ENCODE results near the gene SAMD11. TPM values are rescaled to one million over a fixed set of nuclear protein-coding genes. Genes with fewer than 3 reads are reported as not detected.

SAMD11 gene
- total and polyA plus RNA-seq, 8 donors, result 7.1 to 61.5 (median 28.0) TPM

DNA sequence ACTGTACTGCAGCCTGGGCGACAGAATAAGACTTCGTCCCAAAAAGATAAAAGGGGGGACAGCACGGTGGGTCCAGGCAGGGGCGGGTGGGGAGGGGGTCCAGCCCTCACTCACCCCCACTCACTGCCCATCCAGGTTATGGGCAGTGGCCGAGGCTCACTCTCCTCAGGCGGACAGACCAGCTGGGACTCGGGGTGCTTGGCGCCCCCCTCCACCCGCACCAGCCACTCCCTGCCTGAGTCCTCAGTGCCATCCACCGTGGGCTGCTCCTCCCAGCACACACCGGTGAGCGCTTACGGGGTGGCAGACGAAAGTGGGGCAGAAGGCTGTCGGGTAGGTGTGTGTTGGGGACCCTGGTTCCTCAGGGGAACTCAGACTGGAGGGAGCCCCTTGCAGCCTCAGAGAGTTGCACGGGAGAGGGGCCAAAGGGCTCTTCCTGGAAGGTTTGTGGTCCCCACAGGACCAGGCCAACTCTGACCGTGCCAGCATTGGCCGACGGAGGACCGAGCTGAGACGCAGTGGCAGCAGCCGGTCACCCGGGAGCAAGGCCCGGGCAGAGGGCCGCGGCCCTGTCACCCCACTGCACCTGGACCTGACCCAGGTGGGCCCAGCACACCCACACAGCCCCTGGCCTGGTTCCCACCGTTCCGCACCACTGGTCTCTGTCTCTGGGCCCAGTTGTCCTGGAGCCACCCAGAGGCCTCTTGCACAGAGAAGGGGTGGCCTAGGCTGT is 49.2 kb downstream of the SAMD11 start:
- Histone ChIP-seq H3K4me1 (peaks cover 5 to 8% of the 10 kb centered on the region in 2 donors), H3K27me3 (peaks cover 24 to 85% of the 10 kb centered on the region in 2 donors), H3K9me3 (no peaks in the 10 kb centered on the region)

DNA sequence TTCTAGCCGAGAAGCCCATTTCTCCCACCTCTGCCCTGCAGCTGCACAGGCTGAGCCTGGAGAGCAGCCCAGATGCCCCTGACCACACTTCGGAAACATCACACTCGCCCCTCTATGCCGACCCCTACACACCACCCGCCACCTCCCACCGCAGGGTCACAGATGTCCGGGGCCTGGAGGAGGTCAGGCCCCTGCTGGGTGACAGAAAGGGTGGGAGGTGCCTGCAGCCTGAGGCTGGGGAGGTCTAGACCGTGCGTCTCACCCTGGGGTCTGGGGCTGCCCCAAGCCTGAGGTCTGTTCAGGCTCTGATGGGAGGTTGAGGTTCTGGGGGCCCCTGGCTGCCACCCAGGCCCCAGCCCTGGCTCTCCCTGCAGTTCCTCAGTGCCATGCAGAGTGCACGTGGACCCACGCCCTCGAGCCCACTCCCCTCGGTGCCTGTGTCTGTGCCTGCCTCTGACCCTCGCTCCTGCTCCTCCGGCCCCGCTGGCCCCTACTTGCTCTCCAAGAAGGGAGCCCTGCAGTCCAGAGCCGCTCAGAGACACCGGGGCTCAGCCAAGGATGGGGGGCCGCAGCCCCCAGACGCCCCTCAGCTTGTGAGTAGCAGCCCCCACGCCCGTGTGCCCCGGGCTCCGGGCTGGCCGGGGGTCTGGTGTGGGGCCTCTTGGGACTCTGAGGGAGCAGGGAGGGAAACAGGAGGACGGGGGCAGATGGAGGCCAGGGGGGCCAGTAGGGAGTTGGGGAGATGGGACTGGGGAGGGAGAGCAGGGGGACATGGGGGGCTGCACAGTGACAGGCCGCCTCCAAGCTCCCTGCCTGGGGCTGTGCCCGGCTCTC is 50.0 kb downstream of the SAMD11 start:
- Histone ChIP-seq H3K27me3 (peaks cover 24 to 84% of the 10 kb centered on the region in 2 donors), H3K4me3 (no peak overlapping the region), H3K9me3 (no peaks in the 10 kb centered on the region), H3K36me3 (no peaks in the 10 kb centered on the region), H3K27ac (no peak overlapping the region), H3K4me1 (peaks cover 5 to 8% of the 10 kb centered on the region in 2 donors)
- ATAC-seq (no peak), DNase-seq (no peak)
- intact Hi-C loops (cut with DNase I), result no loop called here
- TF ChIP-seq, protein P1, sequence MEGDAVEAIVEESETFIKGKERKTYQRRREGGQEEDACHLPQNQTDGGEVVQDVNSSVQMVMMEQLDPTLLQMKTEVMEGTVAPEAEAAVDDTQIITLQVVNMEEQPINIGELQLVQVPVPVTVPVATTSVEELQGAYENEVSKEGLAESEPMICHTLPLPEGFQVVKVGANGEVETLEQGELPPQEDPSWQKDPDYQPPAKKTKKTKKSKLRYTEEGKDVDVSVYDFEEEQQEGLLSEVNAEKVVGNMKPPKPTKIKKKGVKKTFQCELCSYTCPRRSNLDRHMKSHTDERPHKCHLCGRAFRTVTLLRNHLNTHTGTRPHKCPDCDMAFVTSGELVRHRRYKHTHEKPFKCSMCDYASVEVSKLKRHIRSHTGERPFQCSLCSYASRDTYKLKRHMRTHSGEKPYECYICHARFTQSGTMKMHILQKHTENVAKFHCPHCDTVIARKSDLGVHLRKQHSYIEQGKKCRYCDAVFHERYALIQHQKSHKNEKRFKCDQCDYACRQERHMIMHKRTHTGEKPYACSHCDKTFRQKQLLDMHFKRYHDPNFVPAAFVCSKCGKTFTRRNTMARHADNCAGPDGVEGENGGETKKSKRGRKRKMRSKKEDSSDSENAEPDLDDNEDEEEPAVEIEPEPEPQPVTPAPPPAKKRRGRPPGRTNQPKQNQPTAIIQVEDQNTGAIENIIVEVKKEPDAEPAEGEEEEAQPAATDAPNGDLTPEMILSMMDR (IDR thresholded peaks at IDR 0.05), result no peak

More for the DNA sequence above, 49.2 kb downstream of the SAMD11 start:
- TF ChIP-seq, protein P1 (IDR thresholded peaks at IDR 0.05), result no peak
- ATAC-seq, result no peak
- H3K4me3 ChIP-seq, result no peak overlapping the region
- DNase-seq, result no peak
- no peak overlapping the region for H3K27ac ChIP-seq
- no peaks in the 10 kb centered on the region for H3K36me3 ChIP-seq
- intact Hi-C loops (cut with DNase I), result no loop called here

DNA sequence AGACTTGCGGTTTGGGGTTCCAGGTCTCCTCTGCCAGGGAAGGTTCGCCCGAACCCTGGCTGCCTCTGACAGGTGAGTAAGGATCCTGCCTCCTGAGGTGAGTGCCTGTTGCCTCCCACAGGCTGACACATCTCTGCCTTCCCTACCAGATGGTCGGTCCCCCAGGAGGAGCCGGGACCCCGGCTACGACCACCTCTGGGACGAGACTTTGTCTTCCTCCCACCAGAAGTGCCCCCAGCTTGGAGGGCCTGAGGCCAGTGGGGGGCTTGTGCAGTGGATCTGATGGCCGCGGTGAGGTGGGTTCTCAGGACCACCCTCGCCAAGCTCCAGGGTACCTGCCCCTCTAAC is 50.5 kb downstream of the SAMD11 start:
- H3K27ac ChIP-seq, result no peak overlapping the region
- H3K36me3 ChIP-seq, result no peaks in the 10 kb centered on the region
- H3K4me1 ChIP-seq, result peaks cover 5 to 8% of the 10 kb centered on the region in 2 donors
- ATAC-seq, result no peak
- DNase-seq, result no peak
- intact Hi-C loops (cut with DNase I), result no loop called here
- TF ChIP-seq, protein P1 (IDR thresholded peaks at IDR 0.05), result no peak
- H3K9me3 ChIP-seq, result no peaks in the 10 kb centered on the region
- H3K4me3 ChIP-seq, result no peak overlapping the region
- H3K27me3 ChIP-seq, result peaks cover 24 to 85% of the 10 kb centered on the region in 2 donors

DNA sequence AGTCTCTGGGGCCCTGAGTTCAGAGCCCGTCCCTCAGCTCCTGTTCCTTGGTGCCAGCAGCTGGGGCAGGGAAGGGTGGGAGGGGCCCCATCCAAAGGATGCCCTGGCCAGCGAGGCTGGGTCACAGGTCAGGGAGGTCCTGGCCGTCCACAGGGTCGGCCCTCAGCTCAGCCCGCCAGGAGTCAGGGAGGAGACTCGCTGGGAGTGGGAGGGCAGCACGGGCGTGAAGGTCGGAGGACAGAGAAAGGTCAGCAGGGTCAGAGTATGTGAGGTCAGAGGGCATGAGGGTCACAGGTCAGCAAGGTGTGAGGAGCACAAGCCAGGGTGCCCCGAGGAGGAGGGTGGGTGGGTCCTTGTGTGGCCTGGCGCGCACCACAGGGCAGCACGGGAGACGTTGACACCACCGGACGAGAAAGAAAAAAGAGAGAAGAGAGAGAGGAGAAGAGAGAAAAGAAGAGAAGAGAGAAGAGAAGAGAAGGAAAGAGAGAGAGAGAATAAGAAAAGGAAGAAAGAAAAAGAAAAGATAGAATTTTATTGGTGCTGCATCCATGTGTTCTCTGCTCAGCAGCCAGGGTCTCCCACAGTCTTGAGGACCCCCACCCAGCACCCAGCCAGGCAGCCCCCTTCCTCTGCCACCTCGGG is 51.1 kb downstream of the SAMD11 start:
- Histone ChIP-seq H3K9me3 (no peaks in the 10 kb centered on the region), H3K27ac (no peak overlapping the region), H3K27me3 (peaks cover 24 to 83% of the 10 kb centered on the region in 2 donors), H3K4me1 (peaks cover 5 to 8% of the 10 kb centered on the region in 2 donors), H3K4me3 (no peak overlapping the region), H3K36me3 (no peaks in the 10 kb centered on the region)
- ATAC-seq (no peak), DNase-seq (peak in 1 of 4 donors; percentile 75)
- TF ChIP-seq, protein P1 (IDR thresholded peaks at IDR 0.05), result no peak
- intact Hi-C loops (cut with DNase I), result no loop called here

DNA sequence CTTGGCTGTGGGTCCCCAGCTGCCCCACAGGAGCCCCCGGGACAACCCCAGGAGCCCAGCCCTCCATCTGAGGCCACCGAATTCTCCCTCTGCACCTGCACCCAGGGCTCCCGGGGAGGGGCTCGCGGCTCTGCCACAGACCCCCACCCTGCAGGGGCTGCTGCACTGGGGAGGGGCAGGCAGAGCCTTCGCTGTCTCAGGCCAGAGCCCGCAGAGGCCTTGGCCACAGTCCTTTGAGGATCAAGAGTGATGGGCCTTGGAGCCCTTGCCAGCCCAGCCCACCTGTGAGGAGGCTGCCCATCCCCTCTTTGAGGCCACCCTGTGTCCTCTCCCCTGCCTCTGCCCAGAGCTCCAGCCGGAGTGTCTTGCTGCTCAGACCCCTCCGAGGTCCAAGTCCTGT is 51.6 kb downstream of the SAMD11 start:
- DNase-seq, result no peak
- no peak overlapping the region for H3K4me3 ChIP-seq
- intact Hi-C loops (cut with DNase I), result no loop called here
- H3K27ac ChIP-seq, result no peak overlapping the region
- ATAC-seq, result no peak
- H3K27me3 ChIP-seq, result peaks cover 21 to 81% of the 10 kb centered on the region in 2 donors
- no peaks in the 10 kb centered on the region for H3K9me3 ChIP-seq
- peaks cover 5 to 8% of the 10 kb centered on the region in 2 donors for H3K4me1 ChIP-seq
- TF ChIP-seq, protein P1 (IDR thresholded peaks at IDR 0.05), result no peak
- no peaks in the 10 kb centered on the region for H3K36me3 ChIP-seq

Data from left lung (tissue), 10 donors.